ENCODE data around the gene ABCG8. TPM values are rescaled to one million over a fixed set of nuclear protein-coding genes. Genes with fewer than 3 reads are reported as not detected.

ABCG8 gene
- total RNA-seq, 1 donor from 2014 or later, result not detected

DNA sequence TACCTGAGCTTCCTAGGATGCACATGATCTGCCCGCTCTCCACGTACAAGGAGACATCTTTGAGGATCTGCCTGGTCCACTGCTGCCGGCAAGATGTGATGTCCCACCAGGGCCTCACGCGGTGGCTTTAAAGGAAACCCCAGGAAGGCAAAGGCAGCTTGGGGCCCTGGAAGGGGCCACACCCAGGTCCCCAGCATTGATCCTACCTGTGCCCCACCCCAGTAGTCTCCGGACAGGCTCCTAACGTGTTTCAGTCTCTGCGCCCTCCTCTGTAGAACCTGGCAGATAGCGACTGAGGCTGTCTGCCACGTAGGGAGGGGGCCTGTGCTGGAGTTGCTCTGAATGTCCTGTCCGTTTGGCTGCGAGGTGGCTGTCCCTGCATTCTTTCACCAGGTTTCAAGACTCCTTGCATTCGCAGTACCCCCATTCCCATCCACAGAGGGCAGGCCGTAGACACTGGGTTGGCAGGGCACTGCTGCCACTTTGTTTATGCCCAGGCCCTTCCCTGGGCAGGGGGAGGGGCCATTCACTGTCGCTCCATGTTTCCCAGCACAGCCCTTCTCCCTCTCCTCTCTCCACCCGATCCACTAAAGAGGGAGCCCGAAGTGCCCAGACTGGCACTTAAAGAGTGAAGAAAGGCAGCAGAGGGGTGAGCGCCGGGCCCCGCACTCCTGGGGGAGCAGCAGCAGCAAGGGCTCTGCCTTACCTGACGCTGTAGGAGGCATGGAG is 776 bp upstream of the ABCG8 start:
- DNase-seq (ENCODE audit: low spot score in 2 of 2), result no peak
- no peaks in the 10 kb centered on the region for H3K27me3 ChIP-seq
- intact Hi-C loops (cut with DNase I), result no loop called here
- no peaks in the 10 kb centered on the region for H3K9me3 ChIP-seq
- no peaks in the 10 kb centered on the region for H3K4me1 ChIP-seq
- no peak overlapping the region for H3K27ac ChIP-seq
- TF ChIP-seq, protein P1, sequence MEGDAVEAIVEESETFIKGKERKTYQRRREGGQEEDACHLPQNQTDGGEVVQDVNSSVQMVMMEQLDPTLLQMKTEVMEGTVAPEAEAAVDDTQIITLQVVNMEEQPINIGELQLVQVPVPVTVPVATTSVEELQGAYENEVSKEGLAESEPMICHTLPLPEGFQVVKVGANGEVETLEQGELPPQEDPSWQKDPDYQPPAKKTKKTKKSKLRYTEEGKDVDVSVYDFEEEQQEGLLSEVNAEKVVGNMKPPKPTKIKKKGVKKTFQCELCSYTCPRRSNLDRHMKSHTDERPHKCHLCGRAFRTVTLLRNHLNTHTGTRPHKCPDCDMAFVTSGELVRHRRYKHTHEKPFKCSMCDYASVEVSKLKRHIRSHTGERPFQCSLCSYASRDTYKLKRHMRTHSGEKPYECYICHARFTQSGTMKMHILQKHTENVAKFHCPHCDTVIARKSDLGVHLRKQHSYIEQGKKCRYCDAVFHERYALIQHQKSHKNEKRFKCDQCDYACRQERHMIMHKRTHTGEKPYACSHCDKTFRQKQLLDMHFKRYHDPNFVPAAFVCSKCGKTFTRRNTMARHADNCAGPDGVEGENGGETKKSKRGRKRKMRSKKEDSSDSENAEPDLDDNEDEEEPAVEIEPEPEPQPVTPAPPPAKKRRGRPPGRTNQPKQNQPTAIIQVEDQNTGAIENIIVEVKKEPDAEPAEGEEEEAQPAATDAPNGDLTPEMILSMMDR (IDR thresholded peaks at IDR 0.05), result no peak
- H3K36me3 ChIP-seq, result no peaks in the 10 kb centered on the region
- no peak overlapping the region for H3K4me3 ChIP-seq

DNA sequence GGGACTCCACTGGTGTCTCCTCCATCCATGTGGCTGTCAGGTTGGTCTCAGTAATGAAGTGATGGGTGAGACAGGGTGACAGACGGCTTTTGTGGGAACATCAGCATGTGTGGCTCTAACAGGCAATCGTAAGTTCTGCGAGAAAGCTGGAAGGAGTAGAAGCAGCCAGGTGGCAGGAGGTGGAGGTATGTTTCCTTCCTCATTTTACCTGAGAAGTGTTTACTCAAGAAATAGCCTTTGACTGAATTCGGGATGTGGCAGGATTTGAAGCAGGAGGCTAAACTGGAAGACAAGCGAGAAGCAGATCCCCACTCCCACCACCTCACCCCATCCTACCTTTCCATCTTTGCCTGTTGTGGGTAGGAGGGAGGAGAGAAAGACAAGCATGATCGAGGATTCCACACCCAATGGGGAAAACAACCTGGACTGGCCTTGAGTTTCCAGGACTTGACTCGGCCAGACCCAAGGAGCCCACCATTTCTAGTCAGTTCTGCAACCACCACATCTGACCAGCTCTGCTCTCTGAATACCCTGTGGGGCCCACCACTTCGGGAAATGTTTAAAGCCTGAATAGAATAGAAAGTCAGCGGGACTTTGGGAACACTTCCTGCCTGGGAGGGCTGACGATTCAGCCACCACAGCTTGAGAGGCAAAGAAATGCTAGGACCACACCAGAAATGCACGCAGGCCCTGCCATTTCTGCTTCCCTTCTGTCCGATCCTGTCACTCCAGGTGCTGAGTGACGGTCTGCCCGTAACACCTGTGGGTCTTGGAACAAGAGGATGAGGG is 1.2 kb downstream of the ABCG8 start:
- Histone ChIP-seq H3K36me3 (no peaks in the 10 kb centered on the region), H3K9me3 (no peaks in the 10 kb centered on the region), H3K4me3 (no peak overlapping the region), H3K27ac (no peak overlapping the region), H3K27me3 (no peaks in the 10 kb centered on the region), H3K4me1 (no peaks in the 10 kb centered on the region)
- no peak for DNase-seq (ENCODE audit: low spot score in 2 of 2)
- TF ChIP-seq, protein P1 (IDR thresholded peaks at IDR 0.05), result no peak
- intact Hi-C loops (cut with DNase I), result no loop called here

DNA sequence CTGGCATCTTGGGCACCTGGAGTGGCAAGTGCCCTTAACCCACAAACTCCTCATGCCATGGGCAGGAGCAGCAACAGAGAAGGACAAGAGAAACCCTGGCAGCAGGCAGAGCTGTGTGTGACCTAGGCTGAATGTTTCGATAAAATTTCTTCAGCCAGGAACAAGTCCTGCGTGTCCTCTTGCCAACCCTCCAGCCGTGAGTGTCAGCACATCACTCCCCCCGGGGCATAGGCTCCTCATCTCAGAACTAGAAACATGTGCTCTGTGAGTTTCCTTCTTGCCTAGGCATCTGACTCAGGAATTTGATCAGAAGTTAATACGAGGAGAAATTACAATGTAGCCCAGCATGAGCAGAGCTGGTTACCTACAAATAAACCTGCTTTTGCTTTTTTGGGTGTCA is 2.2 kb downstream of the ABCG8 start:
- no peak for DNase-seq (ENCODE audit: low spot score in 2 of 2)
- Histone ChIP-seq H3K9me3 (no peaks in the 10 kb centered on the region), H3K36me3 (no peaks in the 10 kb centered on the region), H3K4me1 (no peaks in the 10 kb centered on the region), H3K4me3 (no peak overlapping the region), H3K27me3 (no peaks in the 10 kb centered on the region), H3K27ac (no peak overlapping the region)
- TF ChIP-seq, protein P1 (IDR thresholded peaks at IDR 0.05), result no peak
- intact Hi-C loops (cut with DNase I), result no loop called here

DNA sequence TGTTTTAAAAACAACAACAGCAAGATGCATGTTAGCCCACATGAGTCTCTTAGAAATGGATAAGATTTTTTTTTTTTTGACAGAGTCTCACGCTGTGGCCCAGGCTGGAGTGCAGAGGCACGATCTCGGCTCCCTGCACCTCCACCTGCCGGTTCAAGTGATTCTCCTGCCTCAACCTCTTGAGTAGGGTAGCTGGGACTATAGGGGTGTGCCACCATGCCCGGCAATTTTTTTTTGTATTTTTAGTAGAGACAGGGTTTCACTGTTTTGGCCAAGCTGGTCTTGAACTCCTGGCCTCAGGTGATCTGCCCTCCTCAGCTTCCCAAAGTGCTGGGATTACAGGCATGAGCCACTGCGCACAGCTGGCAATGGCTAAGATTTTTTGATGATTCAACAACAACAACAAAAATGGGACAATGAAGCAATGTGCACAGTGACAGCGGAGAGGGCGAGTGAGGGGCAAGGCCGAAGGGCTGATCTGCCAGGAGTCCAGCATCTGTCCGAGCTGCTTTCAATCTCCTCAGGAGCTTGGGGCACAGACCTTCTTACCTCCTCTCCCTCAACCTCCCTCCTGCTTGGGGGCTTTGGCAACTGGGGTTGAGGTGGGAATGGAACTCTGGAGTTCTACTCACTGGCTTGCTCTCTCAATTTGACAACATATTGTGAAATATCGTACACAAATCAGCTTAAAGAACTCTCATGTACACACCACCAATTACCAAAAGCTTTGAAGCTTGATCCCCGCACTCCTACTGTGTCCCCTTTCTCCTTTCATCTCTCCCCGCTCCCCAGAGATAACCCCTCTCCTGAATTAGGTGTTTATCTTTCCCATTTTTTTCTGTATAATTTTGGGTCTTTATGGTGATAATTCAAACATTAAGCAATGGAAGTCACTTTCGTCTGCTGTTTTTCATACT is 3.4 kb downstream of the ABCG8 start:
- intact Hi-C loops (cut with DNase I), result no loop called here
- no peaks in the 10 kb centered on the region for H3K9me3 ChIP-seq
- H3K27ac ChIP-seq, result no peak overlapping the region
- no peak overlapping the region for H3K4me3 ChIP-seq
- no peaks in the 10 kb centered on the region for H3K36me3 ChIP-seq
- DNase-seq (ENCODE audit: low spot score in 2 of 2), result no peak
- H3K27me3 ChIP-seq, result no peaks in the 10 kb centered on the region
- TF ChIP-seq, protein P1 (IDR thresholded peaks at IDR 0.05), result no peak
- H3K4me1 ChIP-seq, result no peaks in the 10 kb centered on the region

DNA sequence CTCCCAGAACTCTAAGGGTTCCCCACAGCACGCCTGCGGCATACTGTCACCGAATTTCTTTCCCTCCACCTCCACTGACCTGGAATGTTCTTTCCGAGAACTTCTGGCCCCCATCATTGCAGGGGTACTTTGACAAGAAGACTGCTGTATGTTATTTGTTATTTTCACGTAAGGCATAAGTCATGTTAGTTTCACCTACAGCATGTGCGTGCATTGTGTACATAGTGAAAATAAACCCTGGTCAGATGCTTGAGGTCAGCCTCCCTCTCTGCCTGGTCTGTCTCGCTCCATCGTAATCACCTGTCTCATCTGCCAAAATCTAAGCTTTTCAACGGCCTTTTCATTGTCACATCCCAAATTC is 4.1 kb downstream of the ABCG8 start:
- H3K27ac ChIP-seq, result no peak overlapping the region
- H3K27me3 ChIP-seq, result no peaks in the 10 kb centered on the region
- DNase-seq (ENCODE audit: low spot score in 2 of 2), result no peak
- H3K36me3 ChIP-seq, result no peaks in the 10 kb centered on the region
- TF ChIP-seq, protein P1 (IDR thresholded peaks at IDR 0.05), result no peak
- no peaks in the 10 kb centered on the region for H3K9me3 ChIP-seq
- no peak overlapping the region for H3K4me3 ChIP-seq
- intact Hi-C loops (cut with DNase I), result no loop called here
- no peaks in the 10 kb centered on the region for H3K4me1 ChIP-seq
